ENCODE measurements around the gene RPL31.

Gene RPL31

GRCh38 chr2:100964681-100965169, 37.4 kb upstream of the RPL31 start:
- Histone ChIP-seq H3K4me1 (ENCODE audit: control insufficient read depth, low read length) (no peaks in the 10 kb centered on the region), H3K4me2 (ENCODE audit: low read length) (no peak overlapping the region), H3K9me3 (ENCODE audit: control insufficient read depth, insufficient read depth, low read length) (no peaks in the 10 kb centered on the region), H3K4me3 (ENCODE audit: low read length) (no peak overlapping the region), H3K27me3 (ENCODE audit: control insufficient read depth, low read length) (peaks cover 2% of the 10 kb centered on the region; the same call in 1 of the 2 replicates), H3K36me3 (ENCODE audit: control insufficient read depth, low read length) (no peaks in the 10 kb centered on the region), H3K79me2 (ENCODE audit: control insufficient read depth, low read length) (no peaks in the 10 kb centered on the region), H4K20me1 (ENCODE audit: control insufficient read depth, insufficient read depth, low read depth, low read length) (no peaks in the 10 kb centered on the region), H3K27ac (ENCODE audit: low read depth, low read length) (no peak overlapping the region), H3F3A (ENCODE audit: control insufficient read depth, insufficient read depth) (no peaks in the 10 kb centered on the region), H3K9me2 (replicated peaks; ENCODE audit: control insufficient read depth, low read length) (no peaks in the 10 kb centered on the region)
- no peak for TF ChIP-seq EZH2phosphoT487 (IDR thresholded peaks at IDR 0.05; ENCODE audit: borderline replicate concordance, low read length)
- TF ChIP-seq, protein P1, sequence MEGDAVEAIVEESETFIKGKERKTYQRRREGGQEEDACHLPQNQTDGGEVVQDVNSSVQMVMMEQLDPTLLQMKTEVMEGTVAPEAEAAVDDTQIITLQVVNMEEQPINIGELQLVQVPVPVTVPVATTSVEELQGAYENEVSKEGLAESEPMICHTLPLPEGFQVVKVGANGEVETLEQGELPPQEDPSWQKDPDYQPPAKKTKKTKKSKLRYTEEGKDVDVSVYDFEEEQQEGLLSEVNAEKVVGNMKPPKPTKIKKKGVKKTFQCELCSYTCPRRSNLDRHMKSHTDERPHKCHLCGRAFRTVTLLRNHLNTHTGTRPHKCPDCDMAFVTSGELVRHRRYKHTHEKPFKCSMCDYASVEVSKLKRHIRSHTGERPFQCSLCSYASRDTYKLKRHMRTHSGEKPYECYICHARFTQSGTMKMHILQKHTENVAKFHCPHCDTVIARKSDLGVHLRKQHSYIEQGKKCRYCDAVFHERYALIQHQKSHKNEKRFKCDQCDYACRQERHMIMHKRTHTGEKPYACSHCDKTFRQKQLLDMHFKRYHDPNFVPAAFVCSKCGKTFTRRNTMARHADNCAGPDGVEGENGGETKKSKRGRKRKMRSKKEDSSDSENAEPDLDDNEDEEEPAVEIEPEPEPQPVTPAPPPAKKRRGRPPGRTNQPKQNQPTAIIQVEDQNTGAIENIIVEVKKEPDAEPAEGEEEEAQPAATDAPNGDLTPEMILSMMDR (IDR thresholded peaks at IDR 0.05; ENCODE audit: low read depth, low read length, poor library complexity, severe bottlenecking) = no peak

GRCh38 chr2:100965596-100965995, 36.5 kb upstream of the RPL31 start:
- Histone ChIP-seq H3K79me2 (ENCODE audit: control insufficient read depth, low read length) (no peaks in the 10 kb centered on the region), H3K4me3 (ENCODE audit: low read length) (no peak overlapping the region), H4K20me1 (ENCODE audit: control insufficient read depth, insufficient read depth, low read depth, low read length) (no peaks in the 10 kb centered on the region), H3K9me3 (ENCODE audit: control insufficient read depth, insufficient read depth, low read length) (no peaks in the 10 kb centered on the region), H3K4me2 (ENCODE audit: low read length) (no peak overlapping the region), H3K36me3 (ENCODE audit: control insufficient read depth, low read length) (no peaks in the 10 kb centered on the region), H3F3A (ENCODE audit: control insufficient read depth, insufficient read depth) (no peaks in the 10 kb centered on the region), H3K27me3 (ENCODE audit: control insufficient read depth, low read length) (no peaks in the 10 kb centered on the region), H3K4me1 (ENCODE audit: control insufficient read depth, low read length) (no peaks in the 10 kb centered on the region), H3K27ac (ENCODE audit: low read depth, low read length) (no peak overlapping the region), H3K9me2 (replicated peaks; ENCODE audit: control insufficient read depth, low read length) (no peaks in the 10 kb centered on the region)
- TF ChIP-seq, protein P1 (IDR thresholded peaks at IDR 0.05; ENCODE audit: low read depth, low read length, poor library complexity, severe bottlenecking) = no peak
- TF ChIP-seq EZH2phosphoT487 (IDR thresholded peaks at IDR 0.05; ENCODE audit: borderline replicate concordance, low read length) = no peak

DNA sequence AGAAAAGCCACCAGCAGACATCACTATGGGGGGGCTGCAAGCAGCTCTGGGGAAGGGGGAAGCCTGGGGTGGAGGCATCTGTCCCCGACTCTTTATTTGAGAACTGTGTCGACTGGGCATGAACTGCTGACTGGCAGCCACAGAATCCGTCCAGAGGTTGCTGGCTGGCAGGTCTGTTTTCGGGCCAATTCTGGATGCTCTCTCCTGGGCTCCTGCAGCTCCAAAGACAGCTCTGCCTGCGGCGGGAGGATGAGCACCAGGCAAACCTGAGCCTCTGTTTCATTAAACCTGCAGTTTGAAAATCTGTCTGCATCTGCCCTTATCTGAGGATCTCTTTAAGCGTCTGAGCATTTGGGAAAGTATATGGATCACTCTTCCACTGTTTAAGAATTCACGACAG, 34.4 kb upstream of the RPL31 start:
- Histone ChIP-seq H3K27ac (ENCODE audit: low read depth, low read length) (no peak overlapping the region), H3K27me3 (ENCODE audit: control insufficient read depth, low read length) (no peaks in the 10 kb centered on the region), H3K9me3 (ENCODE audit: control insufficient read depth, insufficient read depth, low read length) (no peaks in the 10 kb centered on the region), H3K4me3 (ENCODE audit: low read length) (no peak overlapping the region), H3K4me2 (ENCODE audit: low read length) (no peak overlapping the region), H3K9me2 (replicated peaks; ENCODE audit: control insufficient read depth, low read length) (no peaks in the 10 kb centered on the region), H3K36me3 (ENCODE audit: control insufficient read depth, low read length) (no peaks in the 10 kb centered on the region), H3F3A (ENCODE audit: control insufficient read depth, insufficient read depth) (no peaks in the 10 kb centered on the region), H3K79me2 (ENCODE audit: control insufficient read depth, low read length) (no peaks in the 10 kb centered on the region), H3K4me1 (ENCODE audit: control insufficient read depth, low read length) (no peaks in the 10 kb centered on the region), H4K20me1 (ENCODE audit: control insufficient read depth, insufficient read depth, low read depth, low read length) (no peaks in the 10 kb centered on the region)
- TF ChIP-seq, protein P1 (IDR thresholded peaks at IDR 0.05; ENCODE audit: low read depth, low read length, poor library complexity, severe bottlenecking) = no peak
- TF ChIP-seq EZH2phosphoT487 (IDR thresholded peaks at IDR 0.05; ENCODE audit: borderline replicate concordance, low read length) = no peak

Measured in DOHH2 (cell line).